ENCODE data around the gene TRAPPC6A. TPM values are rescaled to one million over a fixed set of nuclear protein-coding genes. Genes with fewer than 3 reads are reported as not detected.
A peak's percentile ranks its signal among the peaks of the same experiment; 100 is the strongest.

TRAPPC6A gene
- total RNA-seq, 1 donor from 2014 or later: 42.8 TPM

- Mint-ChIP-seq H3K27me3 (ENCODE audit: low read depth) (no peaks in the 10 kb centered on the region), H3K4me3 (no peak overlapping the region), H3K27ac (peak overlapping the region; percentile 15), H3K4me1 (peaks cover 8% of the 10 kb centered on the region), H3K9me3 (no peaks in the 10 kb centered on the region), H3K36me3 (peaks cover 10% of the 10 kb centered on the region)
- TF ChIP-seq, protein P1, sequence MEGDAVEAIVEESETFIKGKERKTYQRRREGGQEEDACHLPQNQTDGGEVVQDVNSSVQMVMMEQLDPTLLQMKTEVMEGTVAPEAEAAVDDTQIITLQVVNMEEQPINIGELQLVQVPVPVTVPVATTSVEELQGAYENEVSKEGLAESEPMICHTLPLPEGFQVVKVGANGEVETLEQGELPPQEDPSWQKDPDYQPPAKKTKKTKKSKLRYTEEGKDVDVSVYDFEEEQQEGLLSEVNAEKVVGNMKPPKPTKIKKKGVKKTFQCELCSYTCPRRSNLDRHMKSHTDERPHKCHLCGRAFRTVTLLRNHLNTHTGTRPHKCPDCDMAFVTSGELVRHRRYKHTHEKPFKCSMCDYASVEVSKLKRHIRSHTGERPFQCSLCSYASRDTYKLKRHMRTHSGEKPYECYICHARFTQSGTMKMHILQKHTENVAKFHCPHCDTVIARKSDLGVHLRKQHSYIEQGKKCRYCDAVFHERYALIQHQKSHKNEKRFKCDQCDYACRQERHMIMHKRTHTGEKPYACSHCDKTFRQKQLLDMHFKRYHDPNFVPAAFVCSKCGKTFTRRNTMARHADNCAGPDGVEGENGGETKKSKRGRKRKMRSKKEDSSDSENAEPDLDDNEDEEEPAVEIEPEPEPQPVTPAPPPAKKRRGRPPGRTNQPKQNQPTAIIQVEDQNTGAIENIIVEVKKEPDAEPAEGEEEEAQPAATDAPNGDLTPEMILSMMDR (IDR thresholded peaks at IDR 0.05; ENCODE audit: unreplicated experiment): no peak
- no peak for DNase-seq (ENCODE audit: low spot score in 2 of 2, unreplicated experiment in 2 of 2)
Measured at GRCh38 chr19:45138303-45138751, 39.7 kb downstream of the TRAPPC6A start.

GRCh38 chr19:45137179-45137761, 40.8 kb downstream of the TRAPPC6A start:
- no peak for DNase-seq (ENCODE audit: low spot score in 2 of 2, unreplicated experiment in 2 of 2)
- H3K4me1 Mint-ChIP-seq: peaks cover 8% of the 10 kb centered on the region
- no peak overlapping the region for H3K4me3 Mint-ChIP-seq
- peaks cover 1% of the 10 kb centered on the region for H3K36me3 Mint-ChIP-seq
- peak overlapping the region; percentile 67 for H3K27ac Mint-ChIP-seq
- H3K27me3 Mint-ChIP-seq (ENCODE audit: low read depth): no peaks in the 10 kb centered on the region
- H3K9me3 Mint-ChIP-seq: no peaks in the 10 kb centered on the region
- TF ChIP-seq, protein P1 (IDR thresholded peaks at IDR 0.05; ENCODE audit: unreplicated experiment): no peak

DNA sequence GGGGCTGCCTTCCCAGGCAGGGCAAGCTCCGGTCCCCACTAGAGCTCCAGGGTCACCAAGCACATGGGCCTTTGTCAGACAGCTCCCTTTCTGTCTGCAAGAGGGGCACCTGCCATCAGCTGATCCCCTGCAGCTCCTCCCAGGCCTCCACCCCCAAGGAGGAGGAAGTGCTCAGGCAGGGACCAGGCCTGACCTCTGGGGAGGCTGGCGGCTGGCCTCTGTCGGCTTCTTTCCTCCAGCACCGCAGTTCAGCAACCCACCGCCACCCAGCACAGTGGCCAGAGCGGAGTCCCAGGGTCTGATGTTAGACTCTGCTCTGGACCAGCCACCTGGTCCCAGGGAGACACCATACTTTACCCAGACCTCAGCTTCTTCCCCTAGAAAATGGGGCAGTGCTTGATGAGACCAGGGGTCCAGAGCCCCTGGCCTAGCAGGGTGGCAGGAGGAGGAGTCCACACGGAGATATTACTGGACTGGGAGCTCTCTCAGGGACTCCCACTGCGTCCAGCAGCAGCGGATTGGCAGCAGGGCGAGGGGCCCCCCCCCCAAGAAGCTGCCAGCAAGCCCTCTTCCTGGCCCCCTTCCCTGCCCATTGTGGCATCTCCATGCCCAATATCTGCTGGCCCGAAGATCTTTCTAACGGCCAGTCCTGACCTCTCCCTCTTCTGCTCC, 41.4 kb downstream of the TRAPPC6A start:
- no peaks in the 10 kb centered on the region for H3K27me3 Mint-ChIP-seq (ENCODE audit: low read depth)
- no peak for DNase-seq (ENCODE audit: low spot score in 2 of 2, unreplicated experiment in 2 of 2)
- H3K27ac Mint-ChIP-seq: peak overlapping the region; percentile 67
- H3K9me3 Mint-ChIP-seq: no peaks in the 10 kb centered on the region
- H3K4me1 Mint-ChIP-seq: peaks cover 8% of the 10 kb centered on the region
- no peaks in the 10 kb centered on the region for H3K36me3 Mint-ChIP-seq
- TF ChIP-seq, protein P1 (IDR thresholded peaks at IDR 0.05; ENCODE audit: unreplicated experiment): no peak
- no peak overlapping the region for H3K4me3 Mint-ChIP-seq

- no peak overlapping the region for H3K27ac Mint-ChIP-seq
- no peaks in the 10 kb centered on the region for H3K9me3 Mint-ChIP-seq
- DNase-seq (ENCODE audit: low spot score in 2 of 2, unreplicated experiment in 2 of 2): no peak
- peaks cover 8% of the 10 kb centered on the region for H3K4me1 Mint-ChIP-seq
- no peaks in the 10 kb centered on the region for H3K36me3 Mint-ChIP-seq
- H3K27me3 Mint-ChIP-seq (ENCODE audit: low read depth): no peaks in the 10 kb centered on the region
- TF ChIP-seq, protein P1 (IDR thresholded peaks at IDR 0.05; ENCODE audit: unreplicated experiment): no peak
- no peak overlapping the region for H3K4me3 Mint-ChIP-seq
Measured at GRCh38 chr19:45135176-45135885, 42.7 kb downstream of the TRAPPC6A start.

GRCh38 chr19:45133661-45134060, 44.4 kb downstream of the TRAPPC6A start:
- H3K4me3 Mint-ChIP-seq: no peak overlapping the region
- TF ChIP-seq, protein P1 (IDR thresholded peaks at IDR 0.05; ENCODE audit: unreplicated experiment): no peak
- no peak overlapping the region for H3K27ac Mint-ChIP-seq
- no peaks in the 10 kb centered on the region for H3K36me3 Mint-ChIP-seq
- no peaks in the 10 kb centered on the region for H3K27me3 Mint-ChIP-seq (ENCODE audit: low read depth)
- no peak for DNase-seq (ENCODE audit: low spot score in 2 of 2, unreplicated experiment in 2 of 2)
- H3K4me1 Mint-ChIP-seq: peaks cover 8% of the 10 kb centered on the region
- no peaks in the 10 kb centered on the region for H3K9me3 Mint-ChIP-seq
